Globus pallidus (tissue), 1 donor: ENCODE data around the gene BCL2L1.
A peak's percentile ranks its signal among the peaks of the same experiment; 100 is the strongest.

ENCODE experiments used
- DNase-seq: peaks from one replicate; pipeline ENCODE4 v3.0.0-alpha.2; 2015; ENCODE audit warnings: low spot score

The BCL2L1 gene

DNA sequence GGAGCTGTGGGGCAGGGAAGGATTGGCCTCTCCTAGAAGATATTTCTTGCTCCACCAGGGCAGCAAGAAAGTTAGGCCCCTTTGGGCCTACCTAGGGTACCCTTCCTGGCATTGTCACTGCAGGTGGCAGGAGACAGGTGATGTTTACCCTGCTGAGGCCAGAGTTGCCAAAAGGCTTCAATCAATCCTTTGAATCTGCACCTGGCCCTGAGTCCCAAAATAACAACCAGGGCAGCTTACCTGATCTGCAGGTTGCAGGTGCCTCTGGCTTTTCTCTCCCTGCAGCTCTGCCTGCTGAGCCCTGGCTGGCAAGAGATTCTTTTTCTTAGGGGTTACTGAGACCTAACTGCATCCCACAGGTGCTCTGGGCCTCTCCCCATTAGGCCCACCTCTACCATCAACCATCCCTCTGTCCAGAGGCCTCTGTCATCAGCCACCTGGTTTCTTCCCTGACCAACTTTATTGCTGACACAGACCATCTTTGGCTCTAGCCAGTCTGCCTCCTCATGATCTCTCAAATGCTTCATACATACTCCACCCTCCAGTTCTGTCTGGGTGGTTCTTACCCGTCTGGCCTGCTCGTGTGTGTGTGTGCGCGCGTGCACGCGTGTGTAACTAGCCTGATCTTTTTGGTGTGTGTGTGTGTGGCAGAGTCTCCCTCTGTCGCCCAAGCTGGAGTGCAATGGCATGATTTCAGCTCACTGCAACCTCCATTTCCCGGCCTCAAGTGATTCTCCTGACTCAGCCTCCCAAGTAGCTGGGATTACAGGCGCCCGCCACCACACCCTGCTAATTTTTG, 13.7 kb downstream of the BCL2L1 start:
- DNase-seq, result no peak

DNA sequence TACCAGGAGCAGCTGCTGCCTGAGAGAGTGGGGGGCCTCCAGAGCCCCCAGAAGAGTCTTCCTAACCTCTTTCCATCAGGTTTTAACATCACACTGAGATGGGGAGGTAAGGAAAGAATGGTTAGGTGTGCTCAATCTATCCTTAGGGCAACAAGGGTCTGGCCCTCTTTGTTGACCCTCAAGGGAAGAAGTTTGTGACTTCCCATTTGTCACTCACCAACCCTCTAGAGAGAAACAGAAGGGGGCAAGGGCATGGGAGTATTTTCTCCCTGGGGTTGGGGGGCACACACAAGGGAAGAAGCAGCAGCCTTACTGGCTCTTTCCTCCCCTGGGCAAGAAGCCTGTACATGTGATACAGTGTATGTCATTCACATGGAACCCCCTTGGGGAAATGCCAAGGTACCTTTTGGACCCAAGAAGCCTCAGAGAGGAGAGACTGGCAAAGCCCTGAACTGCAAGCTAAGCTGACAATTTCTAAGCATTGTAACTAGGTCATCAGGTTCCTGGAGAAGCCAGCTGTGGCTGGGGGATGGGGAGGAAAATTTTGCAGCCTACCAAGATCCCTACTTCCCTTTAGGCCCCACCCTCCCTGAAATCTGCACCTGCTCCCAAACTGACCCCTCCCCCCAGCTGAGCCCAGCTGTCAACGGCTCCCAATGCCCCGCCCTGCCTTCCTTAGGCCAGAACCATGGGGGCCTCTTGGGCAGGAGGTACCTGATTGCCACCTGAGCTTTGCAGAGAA, 14.5 kb downstream of the BCL2L1 start:
- no peak for DNase-seq

DNA sequence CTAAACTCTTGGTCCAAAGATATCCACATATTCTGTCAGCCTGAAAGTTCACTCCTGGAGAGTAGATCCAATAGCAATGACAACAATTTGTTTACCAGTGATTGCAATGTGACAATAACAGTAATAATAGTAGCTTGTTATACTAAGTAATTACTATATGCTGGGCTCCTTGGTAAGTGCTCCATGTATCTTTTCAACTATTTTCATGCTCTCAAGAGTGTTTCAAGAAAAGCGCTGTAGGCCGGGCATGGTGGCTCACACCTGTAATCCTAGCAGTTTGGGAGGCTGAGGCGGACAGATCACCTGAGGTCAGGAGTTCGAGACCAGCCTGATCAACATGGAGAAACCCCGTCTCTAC, 15.4 kb downstream of the BCL2L1 start:
- DNase-seq, result no peak

DNA sequence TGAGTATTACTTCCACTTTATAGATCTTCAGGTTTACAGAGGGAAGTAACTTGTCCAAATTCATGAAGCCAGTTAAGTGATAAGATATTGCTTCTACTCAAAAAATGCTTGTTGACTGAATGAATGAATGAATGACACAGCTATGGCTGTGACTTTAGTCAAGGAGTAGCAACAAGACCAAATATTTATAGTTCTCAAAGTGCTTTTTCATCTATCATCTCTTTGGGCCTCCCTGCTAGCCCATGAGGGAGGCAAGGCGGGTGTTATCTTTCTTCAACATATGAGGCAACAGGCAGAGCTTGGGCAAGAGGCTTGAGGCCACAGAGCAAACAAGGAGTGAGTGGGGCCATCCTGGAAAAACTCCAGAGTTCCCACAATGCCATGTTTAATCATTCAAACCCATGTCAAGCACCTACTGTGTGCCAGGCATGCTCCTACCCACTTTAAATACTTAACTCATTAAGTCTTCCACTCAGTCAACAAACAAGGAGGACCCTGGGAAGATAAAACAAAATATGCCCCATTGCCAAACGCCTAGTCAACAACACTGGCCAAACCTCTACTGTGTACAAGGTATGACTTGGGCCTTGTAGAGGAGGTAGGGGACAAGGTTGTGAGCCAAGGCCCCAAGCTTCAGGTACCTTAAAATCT, 15.9 kb downstream of the BCL2L1 start:
- DNase-seq, result no peak

DNA sequence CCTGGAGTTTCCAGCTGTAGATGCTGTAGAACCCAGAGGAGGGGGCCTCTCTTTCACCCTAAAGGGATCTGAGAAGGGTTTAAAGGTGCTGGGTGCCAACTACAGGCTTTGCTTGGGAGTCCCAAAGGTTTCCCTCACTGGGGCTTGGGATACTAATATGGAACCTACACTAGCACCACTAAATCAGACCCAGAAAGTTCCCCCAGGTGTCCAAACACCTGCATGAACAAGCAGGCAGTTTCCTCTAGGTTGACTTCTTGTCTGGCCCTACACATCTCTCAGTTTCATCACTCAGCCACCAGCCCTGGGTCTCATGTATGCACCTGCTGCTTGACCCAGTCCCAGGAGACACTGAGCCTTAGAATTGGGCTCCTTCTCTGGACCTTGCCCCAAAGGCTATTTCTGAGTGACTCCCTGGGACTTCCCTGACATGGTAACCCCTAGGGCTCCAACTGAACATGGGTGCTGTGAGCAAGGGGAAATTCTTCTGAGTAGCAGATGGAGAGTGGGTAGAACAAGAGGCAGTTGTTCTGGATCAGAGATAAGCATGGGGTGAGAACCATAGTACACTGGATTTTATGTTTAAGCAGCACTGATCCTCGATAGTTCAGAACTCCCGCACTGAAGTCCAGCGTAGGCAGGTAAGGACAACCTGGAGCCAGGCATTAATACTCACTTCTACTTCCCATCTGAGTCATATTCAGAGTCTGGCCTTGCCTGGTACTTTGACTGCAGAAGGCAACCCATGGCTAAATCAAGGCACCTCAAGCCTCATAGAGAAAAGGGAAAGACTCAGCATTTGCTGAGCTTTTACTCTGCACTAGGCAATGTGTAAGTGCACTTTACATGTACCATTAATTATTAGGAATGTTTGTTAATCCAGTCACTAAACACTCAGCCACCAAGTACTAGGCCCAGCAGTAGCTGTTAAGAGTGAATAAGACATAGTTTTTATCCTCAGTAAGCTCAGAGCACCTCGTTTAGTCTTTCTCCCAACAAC, 16.8 kb downstream of the BCL2L1 start:
- DNase-seq, result no peak

DNA sequence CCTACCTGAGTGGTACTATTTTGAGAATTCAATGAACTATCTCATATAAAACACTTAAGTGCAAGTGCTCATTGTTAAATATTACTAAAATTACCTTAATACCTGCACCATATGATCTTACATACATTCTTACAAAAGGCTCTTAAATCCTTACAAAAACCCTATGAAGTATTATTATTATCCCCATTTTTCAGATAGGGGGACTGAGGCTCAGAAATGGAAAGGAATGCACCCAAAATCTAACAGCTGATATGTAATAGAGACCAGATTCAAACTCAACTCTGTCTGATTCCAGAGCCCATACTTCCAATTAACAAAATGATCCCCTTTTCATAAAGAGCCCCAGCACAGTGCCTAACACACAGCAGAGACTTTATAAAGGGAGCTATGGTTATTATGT, 17.5 kb downstream of the BCL2L1 start:
- DNase-seq, result no peak

DNA sequence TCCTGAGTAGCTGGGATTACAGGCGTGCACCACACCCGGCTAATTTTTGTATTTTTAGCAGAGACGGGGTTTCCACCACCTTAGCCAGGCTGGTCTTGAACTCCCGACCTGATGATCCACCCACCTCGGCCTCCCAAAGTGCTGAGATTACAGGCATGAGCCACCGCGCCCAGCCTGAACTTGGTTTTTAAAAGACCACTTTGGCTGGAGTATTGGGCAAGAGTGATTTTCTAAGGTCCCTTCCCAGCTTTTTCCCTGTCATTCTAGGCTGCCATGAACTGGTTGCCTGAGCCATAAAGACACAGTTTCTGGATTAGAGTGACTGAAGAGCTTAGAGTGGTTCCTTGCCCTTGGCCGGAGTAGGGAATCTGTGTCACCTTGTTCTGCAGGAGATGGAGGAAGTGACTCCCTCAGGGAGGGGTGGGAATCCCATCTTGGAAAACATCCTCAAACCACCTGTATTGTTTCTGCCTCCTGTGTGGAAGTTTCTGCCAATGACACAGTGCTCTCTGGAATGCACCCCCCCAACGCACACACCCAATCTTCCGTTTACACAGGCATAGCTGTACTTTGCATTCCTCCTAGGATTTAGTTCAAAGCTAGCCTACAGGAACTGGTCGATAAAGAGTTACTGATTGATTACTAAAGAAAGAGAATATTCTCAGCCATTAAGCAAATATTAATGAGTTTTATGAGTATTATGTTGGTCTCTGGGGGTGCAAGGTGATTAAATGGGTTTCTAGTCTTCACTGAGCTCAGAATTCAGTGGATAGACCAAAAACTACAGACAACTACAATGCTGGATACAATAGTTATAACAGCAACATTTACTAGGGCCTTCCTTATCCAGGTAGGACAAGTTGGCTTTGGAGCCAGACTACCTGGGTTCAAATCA, 18.2 kb downstream of the BCL2L1 start:
- DNase-seq, result no peak

DNA sequence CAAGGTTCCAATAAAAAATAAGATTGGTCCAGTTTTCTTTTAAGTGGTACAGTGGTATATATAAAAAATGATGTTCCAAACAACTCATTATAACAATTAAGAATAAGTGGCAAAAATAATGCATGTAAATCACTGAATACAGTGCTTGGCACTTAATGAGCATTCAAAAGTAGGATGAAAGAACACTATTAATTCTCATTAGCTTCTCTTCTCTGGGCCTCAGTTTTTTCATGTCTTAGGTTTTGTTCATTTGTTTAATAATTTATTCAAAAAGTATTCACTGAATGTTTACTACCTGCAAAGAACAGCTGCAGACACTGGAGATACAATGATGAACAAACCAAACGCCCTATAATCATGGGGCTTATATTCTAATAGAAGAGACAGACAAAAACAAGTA, 21.1 kb downstream of the BCL2L1 start:
- DNase-seq, result no peak

DNA sequence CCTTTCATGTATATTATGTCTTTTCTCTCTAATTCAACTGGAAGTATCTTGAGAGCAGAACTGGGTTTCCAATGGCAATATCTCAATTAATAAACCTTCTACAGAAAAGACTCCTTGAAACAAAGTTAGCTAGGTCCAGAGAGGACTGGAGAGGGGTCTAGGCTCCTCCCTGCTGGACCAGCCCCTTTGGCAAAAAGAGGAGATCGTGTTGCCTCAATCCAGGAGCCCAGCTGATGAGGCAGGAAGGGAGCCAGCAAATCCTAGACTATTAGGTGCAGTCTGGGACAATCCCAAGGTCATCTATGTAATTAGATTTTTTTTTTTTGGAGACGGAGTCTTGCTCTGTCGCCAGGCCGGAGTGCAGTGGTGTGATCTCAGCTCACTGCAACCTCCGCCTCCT, 21.9 kb downstream of the BCL2L1 start:
- no peak for DNase-seq

DNA sequence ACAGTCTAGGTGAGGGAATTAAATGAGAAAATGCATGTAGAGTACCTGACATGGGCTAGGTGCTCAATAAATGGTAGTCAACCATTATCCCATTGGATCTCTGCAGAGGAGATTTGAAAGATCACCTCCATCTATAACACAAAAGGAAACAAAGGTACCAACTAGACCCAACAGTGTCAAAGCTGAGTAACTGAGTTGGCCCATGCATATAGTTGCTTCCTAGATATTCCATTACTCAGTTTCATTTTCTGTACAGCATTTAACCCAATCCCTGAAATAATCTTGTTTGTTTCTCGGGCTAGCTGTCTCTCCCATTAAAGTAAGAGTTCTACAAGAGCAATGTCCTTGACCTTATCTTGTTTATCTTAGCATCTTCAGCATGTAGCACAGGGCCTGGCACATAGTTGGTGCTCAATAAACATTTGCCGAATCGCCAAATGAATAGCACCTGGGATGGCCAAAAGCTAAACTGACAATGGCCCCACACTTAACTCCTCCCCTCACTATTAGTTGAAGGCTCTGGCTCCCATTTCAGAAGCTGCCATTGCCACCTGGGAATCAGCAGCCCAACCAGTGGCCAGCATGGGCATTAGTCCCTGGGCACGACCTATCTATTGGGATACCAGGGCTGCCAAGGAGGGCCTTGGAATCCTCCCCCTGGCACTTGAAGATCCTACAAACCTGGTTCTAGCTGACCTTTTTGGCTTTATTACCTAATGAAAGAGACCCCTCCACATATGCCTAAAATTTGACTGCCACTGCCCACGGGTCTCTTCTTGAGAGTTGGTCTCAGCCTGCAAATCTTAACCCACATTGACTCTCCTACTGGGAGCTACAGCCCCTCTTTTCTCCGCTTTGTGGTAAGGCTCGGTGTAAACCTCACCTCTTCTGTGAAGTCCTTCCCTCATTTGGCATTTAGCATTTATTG, 22.6 kb downstream of the BCL2L1 start:
- no peak for DNase-seq

DNA sequence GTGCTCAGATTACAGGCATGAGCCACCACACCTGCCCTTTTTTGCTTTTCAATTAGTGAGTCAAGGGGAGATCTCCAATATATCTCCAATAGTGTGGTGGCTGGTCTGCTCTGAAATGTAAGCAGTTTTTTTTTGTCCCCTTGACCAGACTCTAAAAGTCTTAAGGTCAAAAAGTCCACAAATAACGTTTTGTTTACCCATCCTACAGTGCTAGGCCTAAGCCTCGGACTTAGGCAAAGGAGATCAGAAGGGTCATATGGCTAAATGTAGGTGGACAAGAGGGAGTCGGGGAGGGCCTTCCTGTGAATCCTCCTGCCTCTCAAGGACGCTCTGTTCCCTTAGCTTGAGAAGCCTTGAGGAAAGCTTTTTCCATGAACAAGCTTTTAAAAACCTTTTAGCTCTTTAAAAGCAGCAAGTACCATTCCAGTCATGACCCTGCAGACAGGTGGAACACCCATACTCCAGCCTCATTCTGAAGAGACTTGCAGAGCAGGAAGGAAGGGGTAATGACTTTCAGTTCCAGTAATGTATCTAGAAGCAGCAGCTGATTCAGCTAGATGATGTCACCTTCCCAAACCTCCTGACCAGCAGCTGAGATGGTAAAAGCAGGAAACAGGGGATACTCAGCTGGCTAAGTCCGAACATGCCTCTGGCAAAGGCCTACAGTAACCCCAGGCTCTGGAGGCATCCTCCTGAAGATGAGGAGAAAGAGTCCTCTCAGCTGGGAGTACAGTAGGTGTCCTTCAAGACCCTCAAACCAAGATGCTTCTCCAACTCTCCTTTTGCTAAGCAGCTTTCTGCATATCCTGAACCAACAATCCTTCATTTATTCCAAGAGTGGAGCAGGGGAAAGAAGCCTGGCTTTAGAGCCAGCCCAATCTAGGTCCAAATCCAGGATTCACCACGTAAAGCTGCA, 23.6 kb downstream of the BCL2L1 start:
- peak; percentile 78 for DNase-seq

DNA sequence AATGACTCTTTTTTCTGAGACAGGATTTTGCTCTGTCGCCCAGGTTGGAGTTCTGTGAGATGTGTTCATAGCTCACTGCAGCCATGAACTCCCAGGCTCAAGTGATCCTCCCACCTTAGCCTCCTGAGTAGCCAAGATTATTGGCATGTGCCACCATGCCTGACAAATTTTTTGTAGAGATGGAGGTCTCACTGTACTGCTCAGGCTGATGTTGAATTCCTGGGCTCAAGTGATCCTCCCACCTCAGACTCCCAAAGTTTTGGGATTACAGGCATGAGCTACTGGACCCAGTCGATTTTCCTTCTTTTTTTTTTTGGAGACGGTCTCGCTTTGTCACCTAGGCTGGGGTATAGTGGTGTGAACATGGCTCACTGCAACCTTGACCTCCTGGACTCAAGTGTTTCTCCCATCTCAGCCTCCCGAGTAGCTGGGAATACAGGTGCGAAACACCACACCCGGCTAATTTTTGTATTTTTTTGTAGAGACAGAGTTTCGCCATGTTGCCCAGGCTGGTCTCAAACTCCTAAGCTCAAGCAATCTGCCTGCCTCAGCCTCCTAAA, 24.3 kb downstream of the BCL2L1 start:
- DNase-seq, result no peak

DNA sequence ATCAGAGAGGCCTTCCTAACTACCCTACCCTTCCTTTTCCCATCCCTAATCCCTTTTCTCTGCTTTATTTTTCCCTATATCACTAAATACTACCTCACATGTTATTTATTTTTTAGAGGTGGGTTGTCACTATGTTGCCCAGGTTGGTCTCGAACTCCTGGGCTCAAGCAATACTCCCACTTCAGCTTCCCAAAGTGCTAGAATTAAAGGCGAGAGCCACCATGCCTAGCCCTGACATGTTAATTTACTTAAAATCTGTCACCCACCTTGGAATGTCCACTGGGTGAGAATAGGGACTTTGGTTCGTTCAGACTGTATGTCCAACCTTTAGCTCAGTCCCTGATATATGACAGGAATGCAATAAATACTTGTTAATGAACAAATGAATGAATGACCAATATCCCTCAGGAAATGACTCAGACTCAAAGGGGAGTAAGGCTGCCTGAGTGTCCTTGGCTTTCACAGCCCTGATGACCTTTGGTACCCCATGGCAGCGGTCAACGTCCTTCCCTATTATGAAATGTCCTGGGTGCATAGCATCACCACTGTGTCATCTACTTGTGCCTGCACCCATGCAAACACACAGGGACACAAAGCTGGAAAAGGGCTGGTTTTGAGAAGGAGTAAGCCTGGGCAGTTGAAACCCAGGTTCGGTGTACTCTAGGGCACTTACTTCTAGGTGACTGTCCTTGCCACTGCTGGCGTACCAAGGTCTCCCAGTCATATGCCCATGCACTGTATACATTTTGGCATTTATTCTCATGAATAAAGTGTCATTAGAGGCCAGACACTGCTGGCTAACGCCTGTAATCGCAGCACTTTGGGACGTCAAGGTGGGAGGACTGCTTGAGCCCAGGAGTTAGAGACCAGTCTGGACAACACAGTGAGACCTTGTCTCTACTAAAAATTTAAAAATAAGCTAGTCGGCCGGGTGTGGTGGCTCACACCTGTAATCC, 26.5 kb downstream of the BCL2L1 start:
- DNase-seq, result no peak

DNA sequence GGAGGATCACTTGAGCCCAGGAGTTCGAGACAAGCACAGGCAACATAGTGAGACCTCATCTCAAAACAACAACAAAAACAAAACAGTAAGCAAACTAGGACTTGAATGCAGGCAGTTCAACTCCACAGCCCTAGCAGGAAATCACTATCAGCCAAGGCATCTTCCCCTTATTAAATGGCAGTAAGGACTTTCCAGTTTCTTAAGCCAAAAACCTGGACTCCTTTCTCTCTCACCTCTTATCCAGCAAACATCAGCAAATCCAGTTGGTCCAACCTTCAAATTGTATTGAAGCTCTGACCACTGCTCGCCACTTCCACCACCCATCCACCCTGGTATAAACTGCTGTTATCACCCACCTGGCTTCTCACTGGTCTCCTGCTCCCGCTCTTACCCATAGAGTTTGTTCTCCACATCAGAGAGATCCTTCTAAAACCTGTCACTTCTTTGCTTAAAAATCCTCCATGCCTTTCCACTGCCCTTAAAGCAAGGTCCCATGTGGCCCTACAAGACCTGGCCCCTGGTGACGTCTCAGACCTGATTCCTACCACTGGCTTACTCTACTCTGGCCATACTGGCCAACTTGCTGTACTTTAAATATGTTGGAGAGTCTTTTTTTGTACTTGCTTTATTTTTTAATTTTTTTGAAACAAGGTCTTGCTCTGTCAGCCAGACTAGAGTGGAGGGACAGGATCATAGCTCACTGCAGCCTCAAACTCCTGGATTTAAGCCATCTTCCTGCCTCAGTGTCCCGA, 27.6 kb downstream of the BCL2L1 start:
- DNase-seq, result no peak

DNA sequence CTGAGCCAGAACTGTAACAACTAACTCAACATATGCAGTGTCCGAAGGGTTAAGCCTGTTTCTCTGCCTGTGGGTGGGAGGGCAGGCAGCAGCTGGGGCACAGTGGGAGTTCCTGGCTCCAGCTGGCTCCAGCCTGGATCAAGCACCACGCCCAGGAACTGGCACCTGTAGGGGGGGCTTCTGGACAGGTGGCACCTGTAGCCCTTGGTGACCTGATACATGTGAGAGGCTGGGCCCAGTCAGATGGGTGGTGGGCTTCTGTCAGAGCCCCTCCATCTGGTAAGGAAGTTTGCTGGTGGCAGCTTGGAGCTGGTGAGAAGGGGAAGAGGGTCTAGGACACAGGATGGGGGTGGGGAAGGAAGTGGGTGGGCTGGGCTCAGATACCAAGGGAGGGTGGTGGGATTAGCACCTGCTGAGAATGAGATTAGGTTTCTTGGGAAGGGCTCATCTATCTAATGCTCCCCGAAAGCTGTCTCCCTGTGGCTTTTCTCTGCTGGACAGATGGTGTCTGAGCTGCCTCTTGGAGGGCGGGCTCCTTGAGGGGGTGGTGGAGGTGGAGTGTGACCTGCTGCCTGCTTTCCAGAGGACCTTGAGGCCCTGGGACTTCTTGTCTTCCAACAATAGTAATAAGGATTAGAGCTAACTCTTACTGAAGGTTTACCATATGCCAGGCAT, 28.5 kb downstream of the BCL2L1 start:
- no peak for DNase-seq

DNA sequence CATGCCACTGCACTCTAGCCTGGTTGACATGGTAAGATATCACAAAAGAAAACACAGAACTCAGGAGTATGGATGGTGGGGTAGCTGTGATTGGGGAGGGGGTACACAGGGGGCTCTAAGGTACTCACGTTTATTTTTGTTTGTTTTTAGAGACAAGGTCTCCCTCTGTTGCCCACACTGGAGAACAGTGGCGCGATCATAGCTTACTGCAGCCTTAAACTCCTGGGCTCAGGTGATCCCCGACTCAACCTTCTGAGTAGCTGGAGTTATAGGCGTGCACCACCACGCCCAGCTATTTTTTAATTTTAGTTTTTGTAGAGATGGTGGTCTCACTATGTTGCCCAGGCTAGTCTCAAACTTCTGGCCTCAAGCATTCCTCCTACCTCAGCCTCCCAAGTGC, 29.3 kb downstream of the BCL2L1 start:
- DNase-seq, result no peak
